H9 (cell line): Measurements from ENCODE around the gene KCNN3. TPM values are rescaled to one million over a fixed set of nuclear protein-coding genes. Genes with fewer than 3 reads are reported as not detected.

ENCODE experiments used
- DNase-seq: peaks from one replicate; pipeline ENCODE4 v3.0.0-alpha.2; 2017
- H2AFZ ChIP-seq: one replicate; pipeline ENCODE4 v1.6.1; 2013; ENCODE audit warnings: mild to moderate bottlenecking, low read length, control low read depth, moderate library complexity
- H2AK5ac ChIP-seq: 2 replicates; pipeline ENCODE4 v1.6.1; 2013; ENCODE audit warnings: low read length, control low read depth, mixed read lengths; ENCODE audit not compliant: insufficient read length
- H2BK120ac ChIP-seq: one replicate; pipeline ENCODE4 v1.6.1; 2013; ENCODE audit warnings: low read depth, mild to moderate bottlenecking, low read length, control low read depth, inconsistent platforms; ENCODE audit not compliant: poor library complexity, severe bottlenecking
- H2BK12ac ChIP-seq: 2 replicates; pipeline ENCODE4 v1.6.1; 2013; ENCODE audit warnings: low read length, control low read depth, mixed read lengths, low read depth; ENCODE audit not compliant: insufficient read length
- H2BK15ac ChIP-seq: 2 replicates; pipeline ENCODE4 v1.6.1; 2013; ENCODE audit warnings: low read depth, low read length, control low read depth
- H2BK20ac ChIP-seq: one replicate; pipeline ENCODE4 v1.6.1; 2013; ENCODE audit warnings: low read depth, mild to moderate bottlenecking, low read length, control low read depth, inconsistent platforms; ENCODE audit not compliant: poor library complexity, severe bottlenecking
- H2BK5ac ChIP-seq: 2 replicates; pipeline ENCODE4 v1.6.1; 2013; ENCODE audit warnings: low read length, control low read depth, mixed read lengths; ENCODE audit not compliant: insufficient read length
- H3K14ac ChIP-seq: 2 replicates; pipeline ENCODE4 v1.6.1; 2013; ENCODE audit warnings: low read length, control low read depth; ENCODE audit not compliant: insufficient read depth
- H3K18ac ChIP-seq: 2 replicates; pipeline ENCODE4 v1.6.1; 2013; ENCODE audit warnings: low read depth, mild to moderate bottlenecking, mixed read lengths, low read length, control low read depth; ENCODE audit not compliant: insufficient read length
- H3K23ac ChIP-seq: 2 replicates; pipeline ENCODE4 v1.6.1; 2013; ENCODE audit warnings: low read length, control low read depth, mixed read lengths, low read depth; ENCODE audit not compliant: insufficient read length
- H3K23me2 ChIP-seq: 2 replicates; pipeline ENCODE4 v1.6.1; 2013; ENCODE audit warnings: low read depth, mild to moderate bottlenecking, mixed read lengths, low read length, control low read depth; ENCODE audit not compliant: insufficient read length, poor library complexity, severe bottlenecking
- H3K27ac ChIP-seq: 2 replicates; pipeline ENCODE4 v1.5.1; 2013; ENCODE audit warnings: low read length, control low read depth, mixed read lengths, low read depth; ENCODE audit not compliant: insufficient read length
- H3K27me3 ChIP-seq: 2 replicates; pipeline ENCODE4 v1.6.1; 2013; ENCODE audit warnings: low read length, control low read depth, inconsistent platforms; ENCODE audit not compliant: insufficient read depth
- H3K4ac ChIP-seq: 2 replicates; pipeline ENCODE4 v1.6.1; 2013; ENCODE audit warnings: low read depth, mild to moderate bottlenecking, control low read depth, inconsistent platforms, low read length, moderate library complexity
- H3K4me1 ChIP-seq: 2 replicates; pipeline ENCODE4 v1.6.1; 2013; ENCODE audit warnings: low read length, control low read depth, inconsistent platforms; ENCODE audit not compliant: insufficient read depth
- H3K4me2 ChIP-seq: 2 replicates; pipeline ENCODE4 v1.6.1; 2013; ENCODE audit warnings: low read length, control low read depth, mixed read lengths; ENCODE audit not compliant: insufficient read length, insufficient read depth
- H3K56ac ChIP-seq: 2 replicates; pipeline ENCODE4 v1.6.1; 2013; ENCODE audit warnings: low read depth, mild to moderate bottlenecking, mixed read lengths, low read length, control low read depth; ENCODE audit not compliant: insufficient read length
- H3K79me1 ChIP-seq: 2 replicates; pipeline ENCODE4 v1.6.1; 2013; ENCODE audit warnings: low read depth, mild to moderate bottlenecking, moderate library complexity, low read length, control low read depth, inconsistent platforms; ENCODE audit not compliant: insufficient read depth, poor library complexity, severe bottlenecking
- H3K79me2 ChIP-seq: 2 replicates; pipeline ENCODE4 v1.6.1; 2013; ENCODE audit warnings: low read length, control low read depth, inconsistent platforms; ENCODE audit not compliant: insufficient read depth
- H3K9ac ChIP-seq: 2 replicates; pipeline ENCODE4 v1.6.1; 2013; ENCODE audit warnings: low read length, control low read depth, mixed read lengths; ENCODE audit not compliant: insufficient read length; ENCODE audit errors: extremely low read depth
- H3K9me3 ChIP-seq: one replicate; pipeline ENCODE4 v1.6.1; 2013; ENCODE audit warnings: low read depth, low read length, inconsistent platforms; ENCODE audit not compliant: control insufficient read depth
- H3T11ph ChIP-seq: one replicate; pipeline ENCODE4 v1.6.1; 2013; ENCODE audit warnings: mild to moderate bottlenecking, low read length, control low read depth, inconsistent platforms
- H4K20me1 ChIP-seq: one replicate; pipeline ENCODE4 v1.6.1; 2013; ENCODE audit not compliant: control insufficient read depth, insufficient read length, insufficient read depth
- H4K5ac ChIP-seq: 2 replicates; pipeline ENCODE4 v1.6.1; 2013; ENCODE audit warnings: low read depth, mild to moderate bottlenecking, mixed read lengths, low read length, control low read depth; ENCODE audit not compliant: insufficient read length
- H4K8ac ChIP-seq: replicated peaks from 2 replicates; pipeline ENCODE4 v1.6.1; 2013; ENCODE audit warnings: low read length, control low read depth, mixed read lengths, low read depth; ENCODE audit not compliant: insufficient read length
- H4K91ac ChIP-seq: 2 replicates; pipeline ENCODE4 v1.6.1; 2013; ENCODE audit warnings: low read depth, mild to moderate bottlenecking, moderate library complexity, mixed read lengths, low read length, control low read depth; ENCODE audit not compliant: insufficient read length
- H3K27ac Mint-ChIP-seq, 3 experiments: 2 replicates in 2 of 3; 3 replicates in 1 of 3; pipeline ENCODE4 v1.8.0; 2020 to 2021; ENCODE audit warnings: mixed read lengths in 3 of 3, mild to moderate bottlenecking in 1 of 3, moderate library complexity in 1 of 3
- H3K27me3 Mint-ChIP-seq: 2 replicates; pipeline ENCODE4 v1.8.0; 2021; ENCODE audit warnings: low read depth, mild to moderate bottlenecking, moderate library complexity, mixed read lengths
- H3K36me3 Mint-ChIP-seq, 3 experiments: 2 replicates in 2 of 3; 3 replicates in 1 of 3; pipeline ENCODE4 v1.8.0; 2020 to 2021; ENCODE audit warnings: low read depth in 3 of 3, mixed read lengths in 3 of 3; ENCODE audit not compliant: insufficient read depth in 1 of 3
- H3K4me1 Mint-ChIP-seq, 2 experiments: 2 replicates each; pipeline ENCODE4 v1.8.0; 2020; ENCODE audit warnings: mixed read lengths in 2 of 2
- H3K4me3 Mint-ChIP-seq, 2 experiments: 2 replicates in 1 of 2; 3 replicates in 1 of 2; pipeline ENCODE4 v1.8.0; 2020 to 2021; ENCODE audit warnings: mild to moderate bottlenecking in 2 of 2, mixed read lengths in 2 of 2, moderate library complexity in 1 of 2
- H3K9me3 Mint-ChIP-seq, 2 experiments: 2 replicates in 1 of 2; 3 replicates in 1 of 2; pipeline ENCODE4 v1.8.0; 2020; ENCODE audit warnings: mild to moderate bottlenecking in 2 of 2, mixed read lengths in 2 of 2, moderate library complexity in 1 of 2
- WGBS: extraction: QIAGEN DNeasy Blood & Tissue Kit; methylation state at CpG from one replicate; pipeline ENCODE4 v1.1.7; 2013; ENCODE audit warnings: missing lambda C conversion rate, low lambda C conversion rate, mixed read lengths; ENCODE audit not compliant: insufficient read length; ENCODE audit errors: extremely low coverage; 5-methylcytosine and 5-hydroxymethylcytosine counted together
- total RNA-seq: library from RNA; stranded (reverse); gene quantifications from 2 replicates; pipeline ENCODE4 v1.2.1, GENCODE V29; 2021
- TF ChIP-seq, protein P1 (sequence below): fragments of 200-600 bp; sonication (generic); conservative IDR thresholded peaks from 3 replicates; pipeline ENCODE4 v1.8.0; 2021; ENCODE audit warnings: antibody characterized with exemption, mild to moderate bottlenecking

The KCNN3 gene
- total RNA-seq, 1 experiment from 2014 or later = 0.83 TPM

DNA sequence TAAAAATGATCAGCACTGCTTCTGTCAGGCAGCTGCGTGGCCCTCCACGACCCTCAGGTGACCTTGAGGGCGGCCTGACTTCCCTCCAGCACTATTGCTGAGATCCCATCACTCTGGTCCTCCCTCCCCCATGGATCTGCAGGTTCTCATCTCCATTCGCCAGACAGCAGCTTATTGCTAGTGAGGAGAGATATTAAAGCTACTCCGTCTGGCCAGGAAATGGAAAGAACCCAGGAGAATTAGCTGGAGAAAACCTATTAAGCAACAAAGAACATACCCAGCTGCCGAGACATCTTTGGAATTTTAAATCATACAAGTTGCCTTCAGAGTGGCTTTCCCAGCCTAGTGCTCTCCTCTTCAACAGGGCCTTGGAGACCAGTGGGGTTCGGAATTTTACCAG is 25.7 kb upstream of the KCNN3 start:
- no peak overlapping the region for H3K27ac ChIP-seq
- no peak overlapping the region for H2BK12ac ChIP-seq
- 0 out of 5 replicates have a peak, but pooled peaks cover 0 to 3% of the 10 kb centered on the region in 2 experiments for H3K9me3 Mint-ChIP-seq
- peaks cover 3% of the 10 kb centered on the region; the same call in 1 of the 2 replicates for H3K27me3 Mint-ChIP-seq
- H3K23ac ChIP-seq = no peak overlapping the region
- H4K8ac ChIP-seq = no peak overlapping the region
- DNase-seq = no peak
- H3K79me2 ChIP-seq = no peaks in the 10 kb centered on the region
- H3K4me3 Mint-ChIP-seq = no peak overlapping the region
- no peak overlapping the region for H2BK120ac ChIP-seq
- no peak overlapping the region for H2BK20ac ChIP-seq
- no peak overlapping the region for H3K27ac Mint-ChIP-seq
- TF ChIP-seq, protein P1, sequence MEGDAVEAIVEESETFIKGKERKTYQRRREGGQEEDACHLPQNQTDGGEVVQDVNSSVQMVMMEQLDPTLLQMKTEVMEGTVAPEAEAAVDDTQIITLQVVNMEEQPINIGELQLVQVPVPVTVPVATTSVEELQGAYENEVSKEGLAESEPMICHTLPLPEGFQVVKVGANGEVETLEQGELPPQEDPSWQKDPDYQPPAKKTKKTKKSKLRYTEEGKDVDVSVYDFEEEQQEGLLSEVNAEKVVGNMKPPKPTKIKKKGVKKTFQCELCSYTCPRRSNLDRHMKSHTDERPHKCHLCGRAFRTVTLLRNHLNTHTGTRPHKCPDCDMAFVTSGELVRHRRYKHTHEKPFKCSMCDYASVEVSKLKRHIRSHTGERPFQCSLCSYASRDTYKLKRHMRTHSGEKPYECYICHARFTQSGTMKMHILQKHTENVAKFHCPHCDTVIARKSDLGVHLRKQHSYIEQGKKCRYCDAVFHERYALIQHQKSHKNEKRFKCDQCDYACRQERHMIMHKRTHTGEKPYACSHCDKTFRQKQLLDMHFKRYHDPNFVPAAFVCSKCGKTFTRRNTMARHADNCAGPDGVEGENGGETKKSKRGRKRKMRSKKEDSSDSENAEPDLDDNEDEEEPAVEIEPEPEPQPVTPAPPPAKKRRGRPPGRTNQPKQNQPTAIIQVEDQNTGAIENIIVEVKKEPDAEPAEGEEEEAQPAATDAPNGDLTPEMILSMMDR = no peak
- no peak overlapping the region for H2BK15ac ChIP-seq
- no peak overlapping the region for H3K56ac ChIP-seq
- no peaks in the 10 kb centered on the region for H3K27me3 ChIP-seq
- no peak overlapping the region for H2BK5ac ChIP-seq
- H3K4me1 Mint-ChIP-seq = no peaks in the 10 kb centered on the region
- H4K5ac ChIP-seq = no peak overlapping the region
- H3K14ac ChIP-seq = no peak overlapping the region; the same call in 1 of the 2 replicates
- no peaks in the 10 kb centered on the region for H3K79me1 ChIP-seq
- WGBS = no CpG with 5 or more reads among the region's 7 CpGs
- H3K4ac ChIP-seq = no peak overlapping the region
- H3K18ac ChIP-seq = no peak overlapping the region
- no peak overlapping the region for H3K4me2 ChIP-seq
- H3K9ac ChIP-seq = no peak overlapping the region
- H3K23me2 ChIP-seq = no peaks in the 10 kb centered on the region
- no peaks in the 10 kb centered on the region; the same call in 1 of the 2 replicates for H3K4me1 ChIP-seq
- H4K20me1 ChIP-seq = no peaks in the 10 kb centered on the region
- no peaks in the 10 kb centered on the region for H3K9me3 ChIP-seq
- H2AFZ ChIP-seq = no peak overlapping the region
- no peaks in the 10 kb centered on the region for H3K36me3 Mint-ChIP-seq
- no peak overlapping the region for H4K91ac ChIP-seq
- H2AK5ac ChIP-seq = no peak overlapping the region
- no peak overlapping the region for H3T11ph ChIP-seq
